Stimulated activated CD8-positive, alpha-beta memory T cell treated with anti-CD3 and anti-CD28 coated beads, Interleukin-15, amount 100 ng/mL, for 4 hours (primary cell): ENCODE results near the gene LRRC8A.
"Not testable (repeated sequence)": the region's sequence is repeated elsewhere in the genome, so short reads cannot be mapped to it uniquely, and the experiment has no call there.

Experiments
- DNase-seq, 2 donors: peaks; one replicate each; pipeline ENCODE4 v3.0.0-alpha.2; 2020; ENCODE audit warnings: low read depth in 2 of 2

LRRC8A gene

GRCh38 chr9:128870128-128870940, 11.6 kb upstream of the LRRC8A start:
- DNase-seq: no peak

GRCh38 chr9:128870941-128871265, 11.0 kb upstream of the LRRC8A start:
- not testable (repeated sequence) for DNase-seq

DNA sequence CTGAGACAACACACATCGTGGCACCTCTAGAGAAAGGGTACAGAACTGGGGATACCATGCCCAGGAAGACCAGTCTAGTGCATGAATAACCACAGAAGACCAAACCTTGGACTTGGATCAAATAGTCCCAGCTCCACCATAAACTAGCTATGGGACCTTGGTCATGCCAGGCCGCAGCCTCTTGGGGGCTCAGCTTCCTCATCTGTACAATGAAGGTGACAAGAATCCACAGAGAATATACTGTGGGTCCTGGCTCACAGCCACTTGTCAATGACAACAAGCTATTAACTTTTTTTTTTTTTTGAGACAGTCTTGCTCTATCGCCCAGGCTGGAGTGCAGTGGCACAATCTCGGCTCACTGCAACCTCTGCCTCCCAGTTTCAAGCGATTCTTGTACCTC, 4.1 kb upstream of the LRRC8A start:
- DNase-seq: no peak

DNA sequence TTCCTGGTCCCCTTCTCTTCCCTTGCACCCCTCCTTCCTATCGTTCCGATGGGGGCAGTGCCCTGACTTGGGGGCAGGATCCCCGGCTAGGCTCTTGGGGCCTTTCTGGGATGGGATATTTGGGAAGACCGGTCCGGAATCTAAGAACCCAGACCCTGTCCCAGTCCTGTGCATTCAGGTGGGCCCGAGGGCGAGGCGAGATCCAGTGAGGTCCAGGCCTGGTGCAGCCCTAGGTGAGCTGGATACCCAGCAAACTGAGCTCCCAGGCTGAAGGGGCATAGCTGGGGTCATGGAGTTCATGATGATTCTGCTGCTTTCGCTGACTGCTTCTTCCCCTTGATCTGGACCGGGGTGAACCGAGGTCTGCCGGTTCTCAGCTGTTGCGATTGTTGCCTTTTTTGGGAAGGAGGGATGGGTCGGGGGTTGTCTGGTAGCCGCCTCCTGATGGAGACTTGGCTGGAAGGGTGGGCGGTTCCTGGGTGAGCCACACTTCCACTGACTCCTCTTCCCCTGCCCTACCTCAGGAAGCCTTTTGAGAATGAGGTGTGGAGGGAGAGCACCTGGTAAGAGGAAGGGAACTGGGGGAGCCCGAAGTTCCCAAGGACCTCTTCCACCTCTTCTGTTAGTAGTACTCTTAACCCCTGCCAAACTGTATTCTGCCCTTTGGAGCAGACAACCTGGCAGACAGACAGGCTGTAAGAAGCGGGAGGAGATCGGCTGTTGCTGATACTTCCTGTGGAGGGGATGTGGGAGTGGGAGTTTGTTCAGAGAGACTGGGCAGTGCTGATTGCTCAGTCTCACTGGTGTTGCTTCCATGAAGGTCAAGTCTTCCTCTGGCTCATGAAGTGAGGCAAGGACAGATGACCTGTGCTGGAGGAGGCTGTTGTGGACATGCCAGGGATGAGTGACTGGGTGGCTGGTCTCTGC, 1.0 kb downstream of the LRRC8A start:
- no peak for DNase-seq

DNA sequence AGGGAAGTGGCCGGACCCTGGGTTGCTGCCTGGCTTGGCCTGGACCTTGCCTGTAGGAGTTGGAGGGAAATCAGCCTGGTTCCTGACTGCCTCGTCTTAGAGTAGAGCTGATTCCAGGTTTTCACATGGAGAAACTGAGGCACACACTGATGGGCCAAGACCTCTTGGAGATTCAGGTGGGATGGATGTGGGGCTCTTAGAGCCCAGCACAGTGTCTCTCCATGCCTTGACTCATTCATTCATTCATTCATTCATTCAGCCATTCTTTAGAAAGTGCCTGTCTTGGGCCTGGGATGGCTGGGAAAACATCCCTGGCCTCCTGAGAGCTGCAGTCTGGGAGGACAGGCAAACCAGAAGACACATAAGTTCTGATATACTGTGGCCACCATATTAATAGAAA, 2.2 kb downstream of the LRRC8A start:
- DNase-seq: no peak

DNA sequence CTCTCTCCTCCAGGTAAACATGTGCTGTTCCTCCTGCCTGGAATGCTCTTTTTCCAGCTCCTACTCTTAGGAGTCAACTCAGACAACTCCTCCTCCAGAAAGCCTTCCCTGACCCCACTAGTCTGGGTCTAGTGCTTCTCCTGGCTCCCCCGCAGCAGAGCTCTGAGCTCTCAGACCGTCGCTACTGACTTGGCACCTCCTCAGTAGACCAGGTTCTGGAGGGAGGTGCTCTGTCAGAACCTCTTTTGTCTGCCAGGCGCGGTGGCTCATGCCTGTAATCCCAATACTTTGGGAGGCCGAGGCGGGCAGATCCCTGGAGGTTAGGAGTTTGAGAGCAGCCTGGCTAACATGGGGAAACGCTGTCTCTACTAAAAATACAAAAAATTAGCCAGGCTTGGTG, 3.4 kb downstream of the LRRC8A start:
- DNase-seq: no peak

- no peak for DNase-seq
Observed at GRCh38 chr9:128885798-128886197, 3.9 kb downstream of the LRRC8A start.

DNA sequence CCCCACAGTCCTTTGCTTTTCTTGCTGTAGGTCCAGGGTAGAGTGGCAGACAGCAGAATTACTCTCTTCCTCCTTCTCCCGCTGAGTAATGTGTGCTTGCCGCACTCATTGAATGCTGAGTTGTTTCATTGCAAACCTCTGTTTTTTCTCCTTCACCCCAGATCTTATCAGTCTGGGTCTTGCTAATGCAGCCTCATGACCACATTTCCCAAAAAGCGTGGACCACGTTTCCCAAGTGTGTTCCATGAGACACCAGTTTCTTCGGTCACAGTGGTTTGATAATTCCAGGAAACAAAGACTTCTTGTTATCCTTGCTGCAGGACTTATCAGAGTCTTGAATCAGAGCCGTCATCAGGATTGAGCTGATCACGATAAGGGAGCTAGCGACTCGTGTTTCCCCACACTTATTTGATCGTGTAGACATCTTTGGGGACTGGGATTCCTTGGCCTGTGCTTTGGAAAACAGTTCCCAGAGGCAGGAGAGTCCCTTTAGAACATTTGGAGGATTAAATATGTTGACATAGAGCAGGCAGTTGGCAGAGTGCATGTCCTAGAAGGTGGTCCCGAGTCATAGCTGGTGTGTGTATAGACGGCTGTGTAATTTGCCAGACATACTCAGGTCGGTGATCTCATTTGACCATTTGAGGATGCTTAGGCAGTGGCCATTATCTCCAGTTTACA, 4.4 kb downstream of the LRRC8A start:
- no peak for DNase-seq

DNA sequence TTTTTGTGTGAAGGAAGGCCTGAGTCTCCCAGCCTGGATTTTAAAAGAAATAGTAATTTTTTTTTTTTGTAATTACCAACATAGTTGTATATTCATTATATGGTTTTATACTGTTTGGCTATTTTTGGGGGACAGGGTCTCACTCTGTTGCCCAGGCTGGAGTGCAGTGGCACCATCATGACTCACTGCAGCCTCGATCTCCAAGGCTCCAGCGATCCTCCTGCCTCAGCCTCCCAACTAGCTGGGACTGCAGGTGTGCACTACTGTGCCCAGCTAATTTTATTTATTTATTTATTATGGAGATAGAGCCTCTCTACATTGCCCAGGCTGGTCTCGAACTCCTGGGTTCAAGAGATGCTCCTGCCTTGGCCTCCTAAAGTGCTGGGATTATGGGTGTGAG, 5.1 kb downstream of the LRRC8A start:
- no peak for DNase-seq

- no peak for DNase-seq
Observed at GRCh38 chr9:128887914-128888350, 6.0 kb downstream of the LRRC8A start.

- no peak for DNase-seq
Observed at GRCh38 chr9:128891321-128892220, 9.6 kb downstream of the LRRC8A start.

DNA sequence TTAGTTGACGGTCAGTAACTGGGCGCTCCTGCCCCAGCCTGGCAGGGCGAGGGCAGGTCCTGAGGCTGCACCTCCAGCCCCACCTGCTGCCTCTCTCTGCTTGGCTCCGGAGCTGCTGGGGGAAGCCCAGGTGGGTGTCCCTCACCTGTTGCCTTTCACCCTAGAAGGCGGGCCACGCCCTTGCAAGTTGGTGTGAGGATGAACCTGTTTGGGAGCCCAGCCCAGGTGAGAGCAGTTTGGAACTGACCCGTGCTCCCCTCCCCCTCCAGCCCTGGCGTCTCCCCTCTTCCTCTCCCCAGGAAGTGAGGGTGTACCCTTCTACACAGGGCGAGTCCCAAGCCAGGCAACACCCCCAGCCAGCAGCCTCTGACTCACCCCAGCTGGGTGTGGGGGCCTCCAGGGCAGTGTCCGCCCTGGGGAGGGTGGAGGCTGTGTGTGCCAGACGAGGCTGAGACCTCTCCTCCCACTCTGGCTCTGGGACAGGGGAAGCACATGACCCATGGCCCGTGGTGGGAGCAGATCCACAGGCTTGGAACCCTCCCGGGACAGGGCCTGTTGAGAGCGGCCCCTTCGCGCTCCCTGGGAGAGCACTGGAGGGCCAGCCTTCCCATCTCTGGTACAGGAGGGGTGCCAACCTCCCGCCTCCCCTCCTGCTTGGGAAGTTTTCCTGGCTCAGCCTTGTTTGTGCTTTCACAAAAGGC, 10.4 kb downstream of the LRRC8A start:
- DNase-seq: no peak

- DNase-seq: no peak
Observed at GRCh38 chr9:128893354-128893753, 11.4 kb downstream of the LRRC8A start.

GRCh38 chr9:128894764-128895163, 12.8 kb downstream of the LRRC8A start:
- DNase-seq: no peak

DNA sequence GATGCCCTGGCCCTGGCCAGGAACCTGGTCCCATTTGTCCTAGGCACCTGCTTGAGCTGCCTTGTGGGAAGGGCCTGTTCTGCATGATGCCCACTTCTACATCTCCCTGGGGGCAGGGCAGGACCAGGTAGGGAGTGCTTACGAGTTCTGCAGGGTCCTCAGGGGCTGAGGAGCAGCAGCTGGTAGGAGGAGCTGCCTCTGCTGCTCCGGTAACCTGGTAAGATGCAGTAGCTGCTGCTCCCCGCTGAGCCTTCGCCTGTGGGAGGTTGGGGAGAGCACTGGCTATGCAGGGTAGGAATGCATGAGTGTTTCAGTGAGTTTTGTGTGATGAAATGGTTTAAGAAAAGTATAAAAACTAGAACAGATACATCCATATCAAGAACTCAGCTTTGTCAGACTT, 13.6 kb downstream of the LRRC8A start:
- no peak for DNase-seq

DNA sequence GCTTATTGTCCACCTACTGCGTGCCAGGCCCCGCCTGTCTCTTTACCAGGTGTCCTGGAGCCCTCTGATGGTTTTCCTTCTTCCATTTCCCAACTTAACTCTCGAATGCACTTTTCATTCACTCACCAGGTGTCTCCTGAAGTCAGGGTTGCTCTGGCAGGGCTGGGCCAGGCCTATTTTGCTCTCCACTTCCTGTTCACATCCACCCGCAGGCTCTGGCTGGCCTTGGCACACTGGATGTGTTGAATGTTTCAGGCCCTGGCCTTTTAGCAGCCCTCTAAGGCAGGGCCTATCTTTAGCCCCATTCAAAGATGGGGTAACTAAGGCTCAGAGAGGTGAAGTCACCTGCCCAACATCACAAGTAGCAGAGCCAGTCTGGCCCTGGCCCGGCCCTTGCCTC, 16.4 kb downstream of the LRRC8A start:
- DNase-seq: no peak

- no peak for DNase-seq
Observed at GRCh38 chr9:128898845-128899565, 17.1 kb downstream of the LRRC8A start.

GRCh38 chr9:128899566-128900322, 17.8 kb downstream of the LRRC8A start:
- no peak for DNase-seq

GRCh38 chr9:128901379-128901778, 19.4 kb downstream of the LRRC8A start:
- DNase-seq: no peak
